ENCODE results near the gene SCARF2. TPM values are rescaled to one million over a fixed set of nuclear protein-coding genes. Genes with fewer than 3 reads are reported as not detected.

SCARF2 gene, protein sequence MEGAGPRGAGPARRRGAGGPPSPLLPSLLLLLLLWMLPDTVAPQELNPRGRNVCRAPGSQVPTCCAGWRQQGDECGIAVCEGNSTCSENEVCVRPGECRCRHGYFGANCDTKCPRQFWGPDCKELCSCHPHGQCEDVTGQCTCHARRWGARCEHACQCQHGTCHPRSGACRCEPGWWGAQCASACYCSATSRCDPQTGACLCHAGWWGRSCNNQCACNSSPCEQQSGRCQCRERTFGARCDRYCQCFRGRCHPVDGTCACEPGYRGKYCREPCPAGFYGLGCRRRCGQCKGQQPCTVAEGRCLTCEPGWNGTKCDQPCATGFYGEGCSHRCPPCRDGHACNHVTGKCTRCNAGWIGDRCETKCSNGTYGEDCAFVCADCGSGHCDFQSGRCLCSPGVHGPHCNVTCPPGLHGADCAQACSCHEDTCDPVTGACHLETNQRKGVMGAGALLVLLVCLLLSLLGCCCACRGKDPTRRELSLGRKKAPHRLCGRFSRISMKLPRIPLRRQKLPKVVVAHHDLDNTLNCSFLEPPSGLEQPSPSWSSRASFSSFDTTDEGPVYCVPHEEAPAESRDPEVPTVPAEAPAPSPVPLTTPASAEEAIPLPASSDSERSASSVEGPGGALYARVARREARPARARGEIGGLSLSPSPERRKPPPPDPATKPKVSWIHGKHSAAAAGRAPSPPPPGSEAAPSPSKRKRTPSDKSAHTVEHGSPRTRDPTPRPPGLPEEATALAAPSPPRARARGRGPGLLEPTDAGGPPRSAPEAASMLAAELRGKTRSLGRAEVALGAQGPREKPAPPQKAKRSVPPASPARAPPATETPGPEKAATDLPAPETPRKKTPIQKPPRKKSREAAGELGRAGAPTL
- total RNA-seq = 13.9 and 15.8 TPM in 2 replicates

DNA sequence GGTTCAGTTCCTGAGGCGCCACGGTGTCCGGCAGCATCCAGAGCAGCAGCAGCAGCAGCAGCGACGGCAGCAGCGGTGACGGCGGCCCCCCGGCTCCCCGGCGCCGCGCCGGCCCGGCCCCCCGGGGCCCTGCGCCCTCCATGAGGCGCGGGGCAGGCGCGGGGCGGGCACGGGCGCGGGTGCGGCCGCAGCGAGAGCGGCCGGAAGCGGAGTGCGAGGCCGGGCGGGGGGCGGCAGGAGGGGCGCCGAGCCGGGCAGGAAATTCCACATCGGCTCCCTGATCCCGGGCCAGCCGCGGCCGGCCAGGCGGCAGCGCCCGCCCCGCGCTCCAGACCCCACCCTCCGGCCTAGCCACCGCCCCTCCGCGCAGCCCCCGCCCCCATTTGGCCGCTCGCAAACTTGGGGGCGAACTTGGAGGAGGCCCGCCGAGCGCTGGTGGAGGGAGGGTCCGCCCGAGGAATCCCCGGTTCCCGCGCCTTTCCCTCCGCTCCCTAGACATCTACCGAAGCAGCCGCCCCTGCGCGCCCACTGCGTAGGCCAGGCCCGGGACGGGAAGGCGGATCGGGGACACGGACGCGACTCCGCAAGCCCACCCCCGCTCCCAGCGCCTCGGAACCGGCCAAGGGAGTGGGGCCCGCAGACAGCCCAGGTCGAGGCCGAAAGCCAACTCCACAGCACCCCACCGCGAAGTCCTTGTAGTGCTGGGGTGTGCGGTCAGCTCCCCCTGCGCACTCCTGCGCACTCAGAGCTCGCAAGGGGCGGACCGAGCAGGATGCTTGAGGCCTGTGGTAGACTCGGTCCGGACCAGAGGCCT is at the start of gene SCARF2:
TSS of gene SCARF2 (minus strand) at position 213 of the 814 bp plus-strand sequence. CDS start at position 142, 71 bp downstream.

DNA sequence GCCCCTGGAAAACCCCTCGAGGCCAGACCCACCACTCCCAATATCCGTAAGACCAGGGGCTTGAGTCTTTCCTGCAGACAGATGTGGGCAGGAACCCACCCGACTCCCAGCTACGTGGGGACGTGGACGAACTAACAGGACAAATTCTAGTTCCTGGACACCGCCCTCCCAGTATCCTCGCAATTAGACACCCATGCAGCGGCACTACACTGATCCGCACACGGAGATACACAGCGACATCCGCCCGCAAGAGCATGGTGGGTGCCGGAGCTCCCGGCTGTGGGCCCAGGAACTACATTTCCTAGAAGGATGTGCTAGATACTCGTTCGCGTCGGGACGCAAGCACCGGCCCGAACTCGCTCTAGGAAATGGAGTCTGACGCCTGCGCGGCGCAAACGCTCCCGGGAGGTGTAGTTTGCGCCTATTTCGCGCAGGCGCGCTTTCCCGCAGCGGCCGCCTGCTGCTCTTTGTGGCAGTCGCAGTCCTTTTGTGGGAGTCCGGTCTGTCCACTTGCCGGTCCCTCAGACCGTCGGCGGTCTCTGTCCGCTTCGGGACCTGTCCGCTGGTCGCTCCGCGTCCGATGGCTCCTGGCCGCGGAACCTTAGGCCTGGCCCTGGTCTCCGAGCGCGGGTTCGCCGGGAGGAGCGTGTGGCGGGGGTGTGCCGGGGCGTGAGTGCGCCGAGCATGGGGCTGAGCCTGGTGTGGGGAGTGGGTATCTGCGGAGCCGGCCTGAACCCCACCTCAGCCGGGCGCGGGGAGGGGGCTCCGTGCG is 43.7 kb downstream of the SCARF2 start, which contains the start of gene ZNF74:
TSS of gene ZNF74 (plus strand) at position 447 of the 772 bp plus-strand sequence. CDS start 478 bp downstream, outside the sequence.

Other genes starting within 250 kb of the SCARF2 start
- 0.32 TPM in 1 of 2 replicates, not detected in the other for gene RTN4R, start 169.5 kb downstream of the SCARF2 start, total RNA-seq
- 59.1 and 82.9 TPM in 2 replicates for gene DGCR6L, start 117.8 kb downstream of the SCARF2 start, total RNA-seq
- gene ZNF74, start 43.7 kb downstream of the SCARF2 start, total RNA-seq = 12.0 and 13.2 TPM in 2 replicates
- gene KLHL22, start 58.0 kb upstream of the SCARF2 start, total RNA-seq = 35.6 and 42.3 TPM in 2 replicates
- 22.5 and 23.0 TPM in 2 replicates for gene MED15, start 69.8 kb upstream of the SCARF2 start, total RNA-seq